Measurements from ENCODE around the gene SEMA6C.

DNA sequence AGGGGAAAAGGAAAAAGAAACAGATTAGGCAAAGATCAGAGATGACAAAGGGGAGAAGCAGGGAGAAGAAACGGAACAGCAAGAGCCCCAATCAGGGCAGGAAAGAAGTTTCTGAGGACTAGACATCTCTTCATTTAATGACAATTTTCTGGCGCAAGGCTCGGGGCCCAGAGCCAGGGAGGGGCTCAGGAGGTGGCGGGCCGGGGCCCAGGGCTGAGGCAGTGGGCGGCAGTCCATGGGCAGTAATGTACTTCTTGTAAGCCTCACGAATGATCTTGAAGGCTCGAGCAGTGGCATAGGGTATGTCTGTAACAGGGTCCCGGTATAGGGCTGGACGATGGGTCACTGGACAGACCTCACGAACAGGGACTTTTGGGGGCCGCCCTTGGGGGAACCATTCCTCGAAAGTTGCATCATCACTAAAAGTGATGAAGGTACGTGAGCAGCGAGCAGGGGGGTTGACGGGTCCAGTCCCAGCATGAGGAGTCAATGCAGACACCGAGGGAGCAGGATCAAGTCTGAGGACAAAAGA is 30.1 kb upstream of the SEMA6C start:
- TF ChIP-seq CTCF (optimal IDR thresholded peaks at IDR 0.05 in 1 of 3, IDR thresholded peaks at IDR 0.05 in 1 of 3, conservative IDR thresholded peaks at IDR 0.05 in 1 of 3; ENCODE audit: extremely low read depth in 1 of 3, insufficient read depth in 2 of 3, low read length in 3 of 3) = no peak
- TF ChIP-seq EZH2 (IDR thresholded peaks at IDR 0.05; ENCODE audit: low read length) = no peak
